Transverse colon (tissue), 4 donors: ENCODE results near the gene FANCC. TPM values are rescaled to one million over a fixed set of nuclear protein-coding genes. Genes with fewer than 3 reads are reported as not detected.
A peak's percentile ranks its signal among the peaks of the same experiment; 100 is the strongest.

Source experiments
- DNase-seq: peaks from one replicate; pipeline ENCODE4 v3.0.0-alpha.2; 2019
- H3K27ac ChIP-seq, 4 donors: fragments of 200-600 bp; sonication (generic); 2 replicates each; pipeline ENCODE4 v1.5.1; 2016 to 2018; ENCODE audit warnings: inconsistent platforms in 4 of 4
- H3K27me3 ChIP-seq: fragments of 200-600 bp; sonication (generic); 2 replicates; pipeline ENCODE4 v1.5.1; 2017; ENCODE audit warnings: inconsistent platforms
- H3K36me3 ChIP-seq, 4 donors: fragments of 200-600 bp; sonication (generic); 2 replicates each; pipeline ENCODE4 v1.5.1; 2017 to 2019; ENCODE audit warnings: inconsistent platforms in 4 of 4
- H3K4me1 ChIP-seq, 4 donors: fragments of 200-600 bp; sonication (generic); 2 replicates each; pipeline ENCODE4 v1.5.1; 2017 to 2020; ENCODE audit warnings: inconsistent platforms in 4 of 4
- H3K4me3 ChIP-seq, 4 donors: fragments of 200-600 bp; sonication (generic); 1 replicate in 1 of 4; 2 replicates in 3 of 4; pipeline versions ENCODE4 v1.5.1 to v1.6.1; 2017 to 2019; ENCODE audit warnings: inconsistent platforms in 4 of 4
- H3K9me3 ChIP-seq, 2 donors: fragments of 200-600 bp; sonication (generic); 2 replicates each; pipeline ENCODE4 v1.5.1; 2017 to 2019; ENCODE audit warnings: inconsistent platforms in 2 of 2
- EP300 ChIP-seq: sonication (generic); formaldehyde crosslinking; IDR thresholded peaks from one replicate; pipeline ENCODE4 v1.6.1; 2017; ENCODE audit warnings: antibody characterized with exemption, low read depth
- POLR2A ChIP-seq: fragments of 450-650 bp; IDR thresholded peaks from one replicate; pipeline ENCODE4 v1.6.1; 2016; ENCODE audit warnings: antibody characterized with exemption, mild to moderate bottlenecking, moderate library complexity
- POLR2AphosphoS5 ChIP-seq, 3 donors: sonication (generic); formaldehyde crosslinking; IDR thresholded peaks; one replicate each; pipeline ENCODE4 v1.6.1; 2016; ENCODE audit warnings: antibody characterized with exemption in 3 of 3
- WGBS, 2 donors: methylation state at CpG; one replicate each; pipeline ENCODE4 v1.1.5; 2018; ENCODE audit warnings: low coverage in 1 of 2; 5-methylcytosine and 5-hydroxymethylcytosine counted together
- in situ Hi-C, 4 donors: fragments of 200-750 bp; cut with MboI; loops; one replicate each; pipeline versions ENCODE4 v1.15.0 to v1.15.1; 2017; ENCODE audit warnings: low sequenced_read_pairs in 3 of 4, low pct_ligation_motif_present in 1 of 4, low pct_unique_long_range_greater_than_20kb in 1 of 4
- intact Hi-C: fragments of 100-400 bp; cut with DNase I; formaldehyde crosslinking; loops from one replicate; pipeline ENCODE4 v1.15.1; 2023; ENCODE audit warnings: low total_unique reads
- total RNA-seq, 4 donors: library from RNA; depleted of rRNA; stranded (reverse); fragments of >200 nt; gene quantifications; one replicate each; pipeline ENCODE4 v1.1.0, GENCODE V29; 2016
- TF ChIP-seq, protein P1 (sequence below), 5 experiments: fragments of 200-600 bp in 3 of 5; fragments of 450-650 bp in 2 of 5; sonication (generic) in 3 of 5; IDR thresholded peaks; 1 replicate in 2 of 5; 2 replicates in 3 of 5; pipeline ENCODE4 v1.5.1; 2016 to 2017; ENCODE audit warnings: antibody characterized with exemption in 5 of 5, inconsistent platforms in 3 of 5, mild to moderate bottlenecking in 2 of 5, moderate library complexity in 1 of 5

Gene FANCC
- total RNA-seq, 4 donors from 2014 or later = 4.0 to 10.3 (median 9.5) TPM

GRCh38 chr9:95124582-95125367 lies 192.7 kb downstream of the FANCC start:
- no peak overlapping the region for H3K27ac ChIP-seq
- 81 to 90% methylated on average over 4 to 9 of the region's 9 CpGs for WGBS, 2 donors
- peaks cover 0 to 7% (median 2%) of the 10 kb centered on the region in 4 donors for H3K4me1 ChIP-seq
- H3K36me3 ChIP-seq = no peaks in the 10 kb centered on the region
- TF ChIP-seq EP300 (no peak), POLR2AphosphoS5 (IDR thresholded peaks at IDR 0.05) (peak in 1 of 3 donors; percentile 25), POLR2A (no peak)
- TF ChIP-seq, protein P1, sequence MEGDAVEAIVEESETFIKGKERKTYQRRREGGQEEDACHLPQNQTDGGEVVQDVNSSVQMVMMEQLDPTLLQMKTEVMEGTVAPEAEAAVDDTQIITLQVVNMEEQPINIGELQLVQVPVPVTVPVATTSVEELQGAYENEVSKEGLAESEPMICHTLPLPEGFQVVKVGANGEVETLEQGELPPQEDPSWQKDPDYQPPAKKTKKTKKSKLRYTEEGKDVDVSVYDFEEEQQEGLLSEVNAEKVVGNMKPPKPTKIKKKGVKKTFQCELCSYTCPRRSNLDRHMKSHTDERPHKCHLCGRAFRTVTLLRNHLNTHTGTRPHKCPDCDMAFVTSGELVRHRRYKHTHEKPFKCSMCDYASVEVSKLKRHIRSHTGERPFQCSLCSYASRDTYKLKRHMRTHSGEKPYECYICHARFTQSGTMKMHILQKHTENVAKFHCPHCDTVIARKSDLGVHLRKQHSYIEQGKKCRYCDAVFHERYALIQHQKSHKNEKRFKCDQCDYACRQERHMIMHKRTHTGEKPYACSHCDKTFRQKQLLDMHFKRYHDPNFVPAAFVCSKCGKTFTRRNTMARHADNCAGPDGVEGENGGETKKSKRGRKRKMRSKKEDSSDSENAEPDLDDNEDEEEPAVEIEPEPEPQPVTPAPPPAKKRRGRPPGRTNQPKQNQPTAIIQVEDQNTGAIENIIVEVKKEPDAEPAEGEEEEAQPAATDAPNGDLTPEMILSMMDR (IDR thresholded peaks at IDR 0.05) = peak in 1 of 5 experiments; percentile 14
- no peak for DNase-seq
- no peaks in the 10 kb centered on the region for H3K27me3 ChIP-seq
- no peaks in the 10 kb centered on the region for H3K9me3 ChIP-seq
- H3K4me3 ChIP-seq = no peak overlapping the region
- in situ Hi-C loops = loop anchor here (5.0 to 25.0 kb wide), 4 partner anchors 337 to 442 kb away; no protein-coding TSS in a partner anchor
- intact Hi-C loops = loop anchor here (5.0 kb wide), 1 partner anchor 342 kb away; no protein-coding TSS in a partner anchor

- Histone ChIP-seq H3K27me3 (no peaks in the 10 kb centered on the region), H3K4me3 (no peak overlapping the region), H3K4me1 (peaks cover 4 to 10% (median 5%) of the 10 kb centered on the region in 4 donors), H3K27ac (peak overlapping the region in 1 of 4 donors; percentile 18), H3K36me3 (no peaks in the 10 kb centered on the region), H3K9me3 (no peaks in the 10 kb centered on the region)
- intact Hi-C loops = no loop called here
- in situ Hi-C loops = loop anchor here (10.0 to 25.0 kb wide), 3 partner anchors 334 to 436 kb away; no protein-coding TSS in a partner anchor
- TF ChIP-seq POLR2AphosphoS5 (IDR thresholded peaks at IDR 0.05) (no peak), POLR2A (no peak), EP300 (no peak)
- TF ChIP-seq, protein P1 (IDR thresholded peaks at IDR 0.05) = no peak
- no peak for DNase-seq
These were observed 196.6 kb downstream of the FANCC start for GRCh38 chr9:95120781-95121370.

- H3K36me3 ChIP-seq = no peaks in the 10 kb centered on the region
- H3K4me3 ChIP-seq = no peak overlapping the region
- TF ChIP-seq POLR2AphosphoS5 (IDR thresholded peaks at IDR 0.05) (no peak), EP300 (no peak), POLR2A (no peak)
- TF ChIP-seq, protein P1 (IDR thresholded peaks at IDR 0.05) = no peak
- WGBS, 2 donors = 65 to 70% methylated on average over 4 of the region's 4 CpGs
- H3K27me3 ChIP-seq = no peaks in the 10 kb centered on the region
- intact Hi-C loops = loop anchor here (2.0 kb wide), 1 partner anchor 58 kb away; no protein-coding TSS in a partner anchor
- H3K9me3 ChIP-seq = no peaks in the 10 kb centered on the region
- H3K27ac ChIP-seq = no peak overlapping the region
- DNase-seq = no peak
- in situ Hi-C loops = loop anchor here in 1 of 4 donors (25.0 kb wide), 1 partner anchor 331 kb away; no protein-coding TSS in a partner anchor
- peaks cover 4 to 13% (median 9%) of the 10 kb centered on the region in 4 donors for H3K4me1 ChIP-seq
These were observed 198.9 kb downstream of the FANCC start for GRCh38 chr9:95118596-95118995.

- Histone ChIP-seq H3K27ac (peak overlapping the region in 3 of 4 donors; percentile 30 to 67 (median 55)), H3K27me3 (no peaks in the 10 kb centered on the region), H3K4me3 (no peak overlapping the region), H3K9me3 (no peaks in the 10 kb centered on the region), H3K36me3 (no peaks in the 10 kb centered on the region), H3K4me1 (peaks cover 4 to 13% (median 9%) of the 10 kb centered on the region in 4 donors)
- WGBS, 2 donors = 42 to 63% methylated on average over 1 of the region's 1 CpG
- in situ Hi-C loops = loop anchor here in 1 of 4 donors (25.0 kb wide), 1 partner anchor 330 kb away; no protein-coding TSS in a partner anchor
- DNase-seq = no peak
- intact Hi-C loops = no loop called here
- TF ChIP-seq POLR2A (no peak), EP300 (no peak), POLR2AphosphoS5 (IDR thresholded peaks at IDR 0.05) (peak in 1 of 3 donors; percentile 11)
- TF ChIP-seq, protein P1 (IDR thresholded peaks at IDR 0.05) = no peak
These were observed 200.7 kb downstream of the FANCC start for GRCh38 chr9:95116808-95117204.
